ENCODE measurements around the gene SENP3. TPM values are rescaled to one million over a fixed set of nuclear protein-coding genes. Genes with fewer than 3 reads are reported as not detected.

Gene SENP3
- total and polyA plus RNA-seq, 2 of the 13 experiments (the other 11 are each of a cell fraction or from before 2014, with no cell fraction given): 55.8 to 75.4 TPM

GRCh38 chr17:7561589-7562207 lies at the start of gene SENP3 (continued):
- TF ChIP-seq ZNF615 (CRISPR knock-in tag; IDR thresholded peaks at IDR 0.05; ENCODE audit: borderline replicate concordance) (no peak), ZNF234 (CRISPR knock-in tag; conservative IDR thresholded peaks at IDR 0.05) (no peak), SRSF9 (IDR thresholded peaks at IDR 0.05; ENCODE audit: borderline replicate concordance, insufficient read depth, low read depth, low read length, poor library complexity, severe bottlenecking) (no peak), TEAD3 (CRISPR knock-in tag; optimal IDR thresholded peaks at IDR 0.05; ENCODE audit: borderline replicate concordance) (no peak), ZNF672 (CRISPR knock-in tag; IDR thresholded peaks at IDR 0.05) (no peak), ZNF567 (CRISPR knock-in tag; IDR thresholded peaks at IDR 0.05; ENCODE audit: borderline replicate concordance) (no peak), ZSCAN21 (CRISPR knock-in tag; IDR thresholded peaks at IDR 0.05; ENCODE audit: borderline replicate concordance) (no peak; the same call in 1 of the 2 replicates), ZBTB1 (CRISPR knock-in tag; IDR thresholded peaks at IDR 0.05; ENCODE audit: borderline replicate concordance) (no peak), SALL1 (CRISPR knock-in tag; IDR thresholded peaks at IDR 0.05) (0 out of 2 replicates have a peak, but pooled peaks have one; percentile 33), KLF11 (CRISPR knock-in tag; IDR thresholded peaks at IDR 0.05) (no peak), SAFB2 (CRISPR knock-in tag; IDR thresholded peaks at IDR 0.05; ENCODE audit: borderline replicate concordance, low read depth) (no peak), ETS1 (CRISPR knock-in tag; IDR thresholded peaks at IDR 0.05) (no peak), SOX6 (IDR thresholded peaks at IDR 0.05) (no peak), SOX6 (CRISPR knock-in tag; IDR thresholded peaks at IDR 0.05) (no peak), TBP (CRISPR knock-in tag; IDR thresholded peaks at IDR 0.05) (no peak), ZNF678 (CRISPR knock-in tag; IDR thresholded peaks at IDR 0.05) (no peak), PRDM4 (CRISPR knock-in tag; IDR thresholded peaks at IDR 0.05; ENCODE audit: borderline replicate concordance) (no peak), ELK4 (CRISPR knock-in tag; IDR thresholded peaks at IDR 0.05; ENCODE audit: borderline replicate concordance) (no peak), KMT2A (CRISPR knock-in tag; IDR thresholded peaks at IDR 0.05) (no peak; the same call in 1 of the 2 replicates), ZNF746 (CRISPR knock-in tag; IDR thresholded peaks at IDR 0.05) (no peak), TEAD2 (CRISPR knock-in tag; IDR thresholded peaks at IDR 0.05) (no peak), ZNF589 (CRISPR knock-in tag; conservative IDR thresholded peaks at IDR 0.05) (no peak; the same call in 1 of the 2 replicates), ZNF276 (CRISPR knock-in tag; IDR thresholded peaks at IDR 0.05; ENCODE audit: low read depth) (0 out of 2 replicates have a peak, but pooled peaks have one; percentile 33)
